Activated CD4-positive, alpha-beta T cell treated with anti-CD3 and anti-CD28 coated beads, Interleukin-2, amount 50 U/mL, for 16 hours (primary cell): Measurements from ENCODE around the gene PSMG4.
A peak's percentile ranks its signal among the peaks of the same experiment; 100 is the strongest.
"Not testable (repeated sequence)": the region's sequence is repeated elsewhere in the genome, so short reads cannot be mapped to it uniquely, and the experiment has no call there.

Experiments used
- DNase-seq: peaks from one replicate; pipeline ENCODE4 v3.0.0-alpha.2; 2020

Gene PSMG4

GRCh38 chr6:3230900-3231246 is 27.9 kb upstream of the PSMG4 start:
- no peak for DNase-seq

- DNase-seq: no peak
These were observed 27.3 kb upstream of the PSMG4 start for GRCh38 chr6:3231247-3232016.

GRCh38 chr6:3232017-3232945 is 26.5 kb upstream of the PSMG4 start:
- DNase-seq: no peak

GRCh38 chr6:3233321-3233720 is 25.4 kb upstream of the PSMG4 start:
- no peak for DNase-seq

- no peak for DNase-seq
These were observed 24.8 kb upstream of the PSMG4 start for GRCh38 chr6:3233904-3234303.

GRCh38 chr6:3235486-3235885 is 23.3 kb upstream of the PSMG4 start:
- DNase-seq: no peak

GRCh38 chr6:3236005-3236404 is 22.7 kb upstream of the PSMG4 start:
- no peak for DNase-seq

GRCh38 chr6:3237761-3238662 is 20.7 kb upstream of the PSMG4 start:
- DNase-seq: no peak

- no peak for DNase-seq
These were observed 19.5 kb upstream of the PSMG4 start for GRCh38 chr6:3239110-3239830.

- no peak for DNase-seq
These were observed 18.2 kb upstream of the PSMG4 start for GRCh38 chr6:3240595-3240994.

GRCh38 chr6:3241745-3242144 is 17.0 kb upstream of the PSMG4 start:
- not testable (repeated sequence) for DNase-seq

GRCh38 chr6:3242768-3243167 is 16.0 kb upstream of the PSMG4 start:
- DNase-seq: no peak

- DNase-seq: no peak
These were observed 14.5 kb upstream of the PSMG4 start for GRCh38 chr6:3244003-3244831.

GRCh38 chr6:3244832-3245161 is 13.9 kb upstream of the PSMG4 start:
- DNase-seq: not testable (repeated sequence)

- no peak for DNase-seq
These were observed 13.5 kb upstream of the PSMG4 start for GRCh38 chr6:3245216-3245615.

- no peak for DNase-seq
These were observed 11.2 kb upstream of the PSMG4 start for GRCh38 chr6:3247255-3248146.

- no peak for DNase-seq
These were observed 8.9 kb upstream of the PSMG4 start for GRCh38 chr6:3249821-3250220.

GRCh38 chr6:3250231-3250675 is 8.5 kb upstream of the PSMG4 start:
- no peak for DNase-seq

GRCh38 chr6:3251462-3252314 is 7.1 kb upstream of the PSMG4 start:
- DNase-seq: peak; percentile 83
